ENCODE measurements around the gene SLC25A25.
"Not testable (repeated sequence)": the region's sequence is repeated elsewhere in the genome, so short reads cannot be mapped to it uniquely, and the experiment has no call there.

Gene SLC25A25

GRCh38 chr9:128098297-128099230, 30.5 kb downstream of the SLC25A25 start:
- peak; percentile 80 for DNase-seq

- no peak for DNase-seq
These were observed 31.3 kb downstream of the SLC25A25 start for GRCh38 chr9:128099231-128099931.

GRCh38 chr9:128099932-128100491, 32.0 kb downstream of the SLC25A25 start:
- DNase-seq: no peak

DNA sequence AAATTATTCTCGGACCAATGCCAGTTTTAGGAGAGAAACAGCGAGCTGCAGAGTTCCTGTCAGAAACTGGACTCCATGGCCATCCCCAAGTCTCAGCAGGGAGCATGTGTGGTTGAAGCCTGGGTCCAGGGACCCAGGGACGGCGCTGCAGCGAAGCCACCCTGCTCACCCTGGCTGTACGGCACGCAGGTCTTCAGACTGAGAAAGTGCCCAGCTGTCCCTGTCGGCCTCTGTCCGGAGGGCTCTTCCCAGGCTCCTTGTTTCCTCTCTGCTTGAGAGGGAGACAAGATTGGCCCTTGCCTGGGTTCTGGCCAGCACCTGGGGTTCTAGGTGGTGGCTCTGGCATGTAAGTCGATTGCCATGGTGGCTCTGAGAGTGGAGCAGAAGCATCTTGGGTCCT, 32.5 kb downstream of the SLC25A25 start:
- DNase-seq: no peak

GRCh38 chr9:128101231-128101661, 33.2 kb downstream of the SLC25A25 start:
- DNase-seq: no peak

DNA sequence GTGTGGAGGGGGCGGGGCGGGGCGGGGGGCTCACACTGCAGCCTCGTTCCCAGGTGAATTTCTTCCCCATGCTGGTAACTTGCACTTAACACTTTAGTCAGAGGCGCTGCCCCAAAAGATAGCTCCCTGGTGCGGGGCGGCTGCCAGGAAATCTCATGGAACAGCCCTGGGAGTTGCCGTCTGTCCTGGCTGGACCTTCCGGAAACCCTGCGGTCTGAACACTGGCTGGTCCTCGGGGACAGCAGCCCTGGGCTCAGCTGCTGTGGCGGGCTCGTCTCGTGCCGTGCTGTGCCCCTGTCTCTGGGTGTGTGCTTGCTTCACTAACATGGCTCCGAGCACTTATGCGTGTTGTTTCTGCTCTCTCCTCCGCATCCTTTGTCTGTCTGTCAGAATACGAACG, 33.7 kb downstream of the SLC25A25 start:
- no peak for DNase-seq

DNA sequence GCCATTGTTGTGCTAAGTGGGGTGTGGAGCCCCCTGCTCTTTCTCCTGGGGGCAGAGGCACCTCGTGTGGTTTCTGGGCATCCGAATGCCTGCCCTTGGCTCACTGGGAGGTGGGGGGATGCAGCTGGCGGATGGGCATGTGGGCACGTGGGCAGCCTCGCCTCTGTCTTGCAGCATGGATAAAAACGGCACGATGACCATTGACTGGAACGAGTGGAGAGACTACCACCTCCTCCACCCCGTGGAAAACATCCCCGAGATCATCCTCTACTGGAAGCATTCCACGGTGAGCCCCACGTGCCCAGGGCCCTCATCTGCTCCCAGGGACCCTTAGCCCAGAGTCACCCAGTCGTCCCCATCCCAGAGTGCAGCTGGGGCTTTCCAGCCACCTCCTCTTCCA, 34.2 kb downstream of the SLC25A25 start:
- no peak for DNase-seq

GRCh38 chr9:128102861-128103588, 35.0 kb downstream of the SLC25A25 start:
- DNase-seq: no peak

DNA sequence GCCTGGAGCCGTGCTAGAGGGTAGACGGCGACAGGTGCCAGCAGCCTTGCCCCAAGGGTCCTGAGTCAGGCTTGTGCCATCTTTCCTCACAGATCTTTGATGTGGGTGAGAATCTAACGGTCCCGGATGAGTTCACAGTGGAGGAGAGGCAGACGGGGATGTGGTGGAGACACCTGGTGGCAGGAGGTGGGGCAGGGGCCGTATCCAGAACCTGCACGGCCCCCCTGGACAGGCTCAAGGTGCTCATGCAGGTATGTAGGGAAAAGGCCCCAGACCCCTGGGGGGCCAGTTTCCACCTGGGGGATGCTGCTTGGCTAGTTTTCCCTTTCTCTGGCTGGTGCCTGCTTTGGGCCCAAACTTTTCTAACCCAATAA, 35.5 kb downstream of the SLC25A25 start:
- DNase-seq: peak; percentile 50

GRCh38 chr9:128104171-128104618, 36.2 kb downstream of the SLC25A25 start:
- no peak for DNase-seq

GRCh38 chr9:128105538-128106175, 37.6 kb downstream of the SLC25A25 start:
- no peak for DNase-seq

DNA sequence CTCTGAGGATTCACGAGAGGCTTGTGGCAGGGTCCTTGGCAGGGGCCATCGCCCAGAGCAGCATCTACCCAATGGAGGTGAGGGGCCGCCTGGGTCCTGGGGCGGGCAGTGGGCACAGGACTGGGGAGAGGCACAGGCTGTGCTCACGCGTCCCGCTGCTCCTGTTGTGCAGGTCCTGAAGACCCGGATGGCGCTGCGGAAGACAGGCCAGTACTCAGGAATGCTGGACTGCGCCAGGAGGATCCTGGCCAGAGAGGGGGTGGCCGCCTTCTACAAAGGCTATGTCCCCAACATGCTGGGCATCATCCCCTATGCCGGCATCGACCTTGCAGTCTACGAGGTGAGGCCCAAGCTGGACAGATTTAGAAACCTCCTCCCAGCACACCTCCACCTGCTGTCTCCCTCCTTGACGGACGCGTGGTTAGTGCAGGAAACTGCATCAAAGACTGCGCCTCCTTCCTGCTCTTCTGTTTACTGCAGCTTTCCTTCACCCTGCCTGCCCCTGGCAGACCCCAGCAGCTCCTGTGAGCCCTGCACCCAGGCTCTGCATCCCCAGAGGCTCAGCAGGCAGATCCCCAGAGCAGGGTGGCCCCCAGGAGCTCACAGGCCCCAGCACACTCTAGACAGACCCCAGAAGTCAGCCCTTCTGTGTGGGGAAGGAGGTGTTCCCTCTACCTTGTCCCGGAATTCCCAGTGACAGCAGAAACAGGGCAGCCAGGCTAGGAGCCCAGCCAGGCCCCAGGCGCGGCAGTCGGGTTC, 38.3 kb downstream of the SLC25A25 start:
- no peak for DNase-seq

GRCh38 chr9:128106940-128107467, 39.0 kb downstream of the SLC25A25 start:
- DNase-seq: no peak

- DNase-seq: no peak
These were observed 39.6 kb downstream of the SLC25A25 start for GRCh38 chr9:128107468-128108268.

GRCh38 chr9:128108269-128109049, 40.4 kb downstream of the SLC25A25 start:
- DNase-seq: no peak

- no peak for DNase-seq
These were observed 41.1 kb downstream of the SLC25A25 start for GRCh38 chr9:128109050-128109709.

DNA sequence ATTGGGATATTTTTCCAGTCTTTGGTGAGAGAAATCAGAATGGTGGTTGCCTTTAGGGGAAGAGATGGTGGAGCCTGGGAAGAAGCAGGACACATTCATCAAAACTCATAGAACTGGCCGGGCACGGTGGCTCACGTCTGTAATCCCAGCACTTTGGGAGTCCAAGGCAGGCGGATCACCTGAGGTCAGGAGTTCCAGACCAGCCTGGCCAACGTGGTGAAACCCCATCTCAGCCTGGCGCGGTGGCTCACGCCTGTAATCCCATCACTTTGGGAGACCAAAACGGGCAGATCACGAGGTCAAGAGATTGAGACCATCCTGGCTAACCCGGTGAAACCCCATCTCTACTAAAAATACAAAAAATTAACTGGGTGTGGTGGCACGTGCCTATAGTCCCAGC, 43.7 kb downstream of the SLC25A25 start:
- DNase-seq: not testable (repeated sequence)

DNA sequence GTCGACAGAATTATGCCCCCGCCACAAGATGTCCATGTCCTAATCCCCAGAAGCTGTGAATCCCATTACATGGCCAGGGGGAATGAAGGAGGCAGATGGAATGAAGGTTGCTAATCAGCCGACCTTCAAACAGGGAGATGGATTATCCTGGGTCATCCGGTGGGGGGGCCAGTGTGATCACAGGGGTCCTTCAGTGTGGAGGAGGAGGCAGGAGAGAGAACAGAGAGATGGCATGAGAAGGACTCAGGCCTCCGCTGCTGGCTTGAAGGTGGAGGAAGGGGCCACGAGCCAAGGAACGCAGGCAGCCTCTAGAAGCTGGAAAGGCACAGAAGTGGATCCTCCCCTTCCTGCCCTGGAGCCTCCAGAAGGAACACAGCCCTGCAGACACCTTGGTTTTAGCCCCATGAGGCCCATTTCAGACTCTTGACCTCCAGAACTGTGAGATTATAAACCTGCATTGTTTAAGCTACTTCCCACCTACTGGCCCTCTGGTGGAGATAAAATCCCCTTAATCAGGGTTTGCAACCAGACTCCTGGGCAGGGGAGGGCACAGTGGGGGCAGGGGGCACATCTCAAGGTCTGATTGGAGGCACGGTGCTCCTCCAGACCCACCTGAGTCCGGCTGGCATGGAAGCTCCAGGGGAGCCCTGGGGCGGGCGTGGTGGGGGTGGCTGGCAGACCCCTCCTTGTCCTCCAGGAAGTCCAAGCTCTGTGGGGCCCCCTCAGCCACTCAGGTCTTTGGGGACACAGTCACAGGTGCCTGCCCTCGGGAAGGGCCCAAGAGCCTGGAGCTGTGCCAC, 45.7 kb downstream of the SLC25A25 start:
- no peak for DNase-seq

Measured in stimulated activated CD4-positive, alpha-beta T cell treated with anti-CD3 and anti-CD28 coated beads, Interleukin-15, amount 100 ng/mL, for 24 hours (primary cell).